Measurements from ENCODE around the gene CFHR4.
"Not testable (repeated sequence)": the region's sequence is repeated elsewhere in the genome, so short reads cannot be mapped to it uniquely, and the experiment has no call there.

CFHR4 gene

DNA sequence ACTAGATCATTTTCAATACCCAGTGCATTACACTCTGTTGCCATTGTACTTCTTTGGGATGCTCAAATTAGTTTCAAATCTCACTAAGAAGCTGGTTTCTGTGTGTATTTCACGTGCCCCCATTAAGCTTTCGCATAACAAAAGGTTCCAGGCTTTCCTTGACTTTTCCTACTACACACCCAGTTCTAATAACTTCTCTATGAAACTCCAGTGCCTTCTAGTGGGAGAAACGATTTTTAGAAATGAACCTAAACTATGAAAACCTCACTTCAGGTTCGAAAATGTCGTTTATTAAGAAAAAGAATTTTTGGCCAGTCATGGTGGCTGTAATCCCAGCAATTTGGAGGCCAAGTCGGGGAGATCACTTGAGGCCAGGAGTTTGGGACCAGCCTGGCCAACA lies 2.8 kb downstream of the CFHR4 start:
- Histone ChIP-seq H3K36me3 (ENCODE audit: control insufficient read depth, insufficient read depth, low read length) (no peaks in the 10 kb centered on the region), H3K4me1 (ENCODE audit: control insufficient read depth, insufficient read depth, low read length) (no peaks in the 10 kb centered on the region), H3K9me3 (ENCODE audit: control insufficient read depth, low read length) (no peaks in the 10 kb centered on the region), H3K27me3 (ENCODE audit: control insufficient read depth, insufficient read depth, low read length) (no peaks in the 10 kb centered on the region), H3K4me3 (ENCODE audit: low read length) (no peak overlapping the region), H3K9ac (ENCODE audit: low read length) (no peak overlapping the region)

DNA sequence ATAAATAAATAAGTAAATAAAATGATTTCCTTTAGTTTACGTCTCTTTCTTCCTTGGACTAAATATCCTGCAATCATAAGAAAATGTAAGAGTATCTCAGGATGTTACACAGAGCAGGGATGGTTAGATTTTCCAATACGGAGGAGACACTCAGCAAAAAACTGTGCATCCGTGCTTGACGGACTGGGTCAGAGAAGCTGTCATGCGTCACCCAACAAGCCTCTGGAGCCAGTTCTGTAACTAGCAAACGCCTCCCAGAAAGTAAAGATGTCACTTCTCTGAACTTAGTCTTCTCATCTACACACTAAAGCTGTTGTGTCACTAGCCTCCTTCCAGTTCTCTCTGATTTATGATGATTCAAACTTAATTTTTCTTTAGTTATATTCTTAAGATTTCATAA lies 3.4 kb downstream of the CFHR4 start:
- Histone ChIP-seq H3K27me3 (ENCODE audit: control insufficient read depth, insufficient read depth, low read length) (peaks cover under 1% of the 10 kb centered on the region), H3K9me3 (ENCODE audit: control insufficient read depth, low read length) (no peaks in the 10 kb centered on the region), H3K9ac (ENCODE audit: low read length) (no peak overlapping the region), H3K36me3 (ENCODE audit: control insufficient read depth, insufficient read depth, low read length) (no peaks in the 10 kb centered on the region), H3K4me3 (ENCODE audit: low read length) (no peak overlapping the region), H3K4me1 (ENCODE audit: control insufficient read depth, insufficient read depth, low read length) (no peaks in the 10 kb centered on the region)

DNA sequence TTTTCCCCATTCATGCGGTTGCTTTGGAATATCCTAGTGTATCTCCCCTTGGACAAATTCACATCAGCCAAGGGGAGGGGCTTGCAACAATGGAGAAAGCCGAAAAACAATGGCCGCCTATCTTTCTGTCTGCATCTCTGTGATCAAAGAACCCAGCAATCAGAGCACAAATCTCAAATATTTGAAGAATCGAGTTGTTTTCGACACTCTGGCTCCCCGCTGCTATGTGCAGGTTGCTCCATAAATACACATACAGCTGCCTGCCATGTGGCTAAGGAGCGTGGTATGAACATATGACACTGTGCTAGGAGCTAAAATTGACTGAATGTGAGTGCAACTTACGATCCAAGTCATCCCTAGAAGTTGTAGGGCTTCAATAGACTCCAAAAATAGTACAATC lies 8.5 kb downstream of the CFHR4 start:
- H3K9ac ChIP-seq (ENCODE audit: low read length): no peak overlapping the region
- H3K27me3 ChIP-seq (ENCODE audit: control insufficient read depth, insufficient read depth, low read length): peaks cover 14% of the 10 kb centered on the region
- H3K36me3 ChIP-seq (ENCODE audit: control insufficient read depth, insufficient read depth, low read length): no peaks in the 10 kb centered on the region
- H3K4me1 ChIP-seq (ENCODE audit: control insufficient read depth, insufficient read depth, low read length): no peaks in the 10 kb centered on the region
- no peaks in the 10 kb centered on the region for H3K9me3 ChIP-seq (ENCODE audit: control insufficient read depth, low read length)
- H3K4me3 ChIP-seq (ENCODE audit: low read length): no peak overlapping the region

DNA sequence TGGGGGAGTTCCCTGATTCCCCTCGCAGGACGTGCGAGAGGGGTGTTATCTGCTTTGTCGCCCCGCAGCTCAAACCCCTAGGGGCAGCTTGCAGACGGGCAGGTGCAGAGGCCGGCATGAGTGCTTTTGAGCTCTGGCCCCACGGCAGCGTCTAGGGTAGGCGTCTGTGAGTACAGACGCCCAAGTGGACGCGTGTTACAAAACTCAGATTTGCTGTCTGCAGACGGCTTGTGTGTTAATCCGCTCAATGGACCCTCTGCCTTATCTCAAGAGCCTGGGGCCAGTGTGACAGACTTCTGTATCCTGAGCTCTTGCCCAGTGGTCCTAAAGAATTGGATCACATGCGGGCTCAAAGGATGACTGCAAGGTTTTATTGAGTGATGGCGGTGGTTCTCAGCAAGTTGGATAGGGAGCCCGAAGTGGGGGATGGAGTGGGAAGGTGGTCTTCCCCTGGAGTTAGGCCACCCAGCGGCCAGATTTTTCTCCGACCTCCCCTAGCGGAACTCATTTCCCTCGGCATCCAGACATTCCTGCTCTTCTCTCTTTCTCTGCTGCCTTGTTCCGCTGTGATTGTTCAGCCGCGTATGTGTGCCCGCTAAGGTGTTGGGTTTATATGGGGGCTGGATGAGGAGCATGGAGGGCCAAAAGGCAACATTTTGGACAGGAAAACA lies 9.4 kb downstream of the CFHR4 start:
- Histone ChIP-seq H3K4me3 (ENCODE audit: low read length) (no peak overlapping the region), H3K4me1 (ENCODE audit: control insufficient read depth, insufficient read depth, low read length) (no peaks in the 10 kb centered on the region), H3K36me3 (ENCODE audit: control insufficient read depth, insufficient read depth, low read length) (no peaks in the 10 kb centered on the region), H3K27me3 (ENCODE audit: control insufficient read depth, insufficient read depth, low read length) (peaks cover 14% of the 10 kb centered on the region), H3K9me3 (ENCODE audit: control insufficient read depth, low read length) (no peaks in the 10 kb centered on the region), H3K9ac (ENCODE audit: low read length) (no peak overlapping the region)

DNA sequence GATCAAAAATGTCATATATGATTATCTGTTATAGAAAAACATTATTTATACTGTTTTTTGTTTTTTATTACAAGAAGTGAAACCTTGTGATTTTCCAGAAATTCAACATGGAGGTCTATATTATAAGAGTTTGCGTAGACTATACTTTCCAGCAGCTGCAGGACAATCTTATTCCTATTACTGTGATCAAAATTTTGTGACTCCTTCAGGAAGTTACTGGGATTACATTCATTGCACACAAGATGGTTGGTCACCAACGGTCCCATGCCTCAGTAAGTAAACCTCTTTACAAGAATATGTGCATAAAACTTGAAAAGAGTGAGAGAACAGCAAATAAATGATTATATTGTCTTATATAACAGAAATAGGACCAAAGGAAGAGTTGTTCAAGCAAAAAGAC lies 14.5 kb downstream of the CFHR4 start:
- H3K27me3 ChIP-seq (ENCODE audit: control insufficient read depth, insufficient read depth, low read length): peaks cover 6% of the 10 kb centered on the region
- H3K4me3 ChIP-seq (ENCODE audit: low read length): no peak overlapping the region
- H3K4me1 ChIP-seq (ENCODE audit: control insufficient read depth, insufficient read depth, low read length): no peaks in the 10 kb centered on the region
- no peaks in the 10 kb centered on the region for H3K36me3 ChIP-seq (ENCODE audit: control insufficient read depth, insufficient read depth, low read length)
- no peaks in the 10 kb centered on the region for H3K9me3 ChIP-seq (ENCODE audit: control insufficient read depth, low read length)
- H3K9ac ChIP-seq (ENCODE audit: low read length): no peak overlapping the region

DNA sequence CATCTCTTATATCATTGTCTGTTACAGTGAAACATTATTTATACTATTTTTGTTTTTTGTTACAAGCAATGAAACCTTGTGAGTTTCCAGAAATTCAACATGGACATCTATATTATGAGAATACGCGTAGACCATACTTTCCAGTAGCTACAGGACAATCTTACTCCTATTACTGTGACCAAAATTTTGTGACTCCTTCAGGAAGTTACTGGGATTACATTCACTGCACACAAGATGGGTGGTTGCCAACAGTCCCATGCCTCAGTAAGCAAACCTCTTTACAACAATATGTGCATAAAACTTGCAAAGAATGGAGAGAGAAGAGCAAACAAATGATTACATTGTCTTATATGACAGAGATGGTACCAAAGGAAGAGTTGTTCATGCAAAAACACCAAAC lies 22.4 kb downstream of the CFHR4 start:
- no peaks in the 10 kb centered on the region for H3K27me3 ChIP-seq (ENCODE audit: control insufficient read depth, insufficient read depth, low read length)
- no peaks in the 10 kb centered on the region for H3K9me3 ChIP-seq (ENCODE audit: control insufficient read depth, low read length)
- no peak overlapping the region for H3K4me3 ChIP-seq (ENCODE audit: low read length)
- H3K36me3 ChIP-seq (ENCODE audit: control insufficient read depth, insufficient read depth, low read length): no peaks in the 10 kb centered on the region
- no peak overlapping the region for H3K9ac ChIP-seq (ENCODE audit: low read length)
- H3K4me1 ChIP-seq (ENCODE audit: control insufficient read depth, insufficient read depth, low read length): no peaks in the 10 kb centered on the region

DNA sequence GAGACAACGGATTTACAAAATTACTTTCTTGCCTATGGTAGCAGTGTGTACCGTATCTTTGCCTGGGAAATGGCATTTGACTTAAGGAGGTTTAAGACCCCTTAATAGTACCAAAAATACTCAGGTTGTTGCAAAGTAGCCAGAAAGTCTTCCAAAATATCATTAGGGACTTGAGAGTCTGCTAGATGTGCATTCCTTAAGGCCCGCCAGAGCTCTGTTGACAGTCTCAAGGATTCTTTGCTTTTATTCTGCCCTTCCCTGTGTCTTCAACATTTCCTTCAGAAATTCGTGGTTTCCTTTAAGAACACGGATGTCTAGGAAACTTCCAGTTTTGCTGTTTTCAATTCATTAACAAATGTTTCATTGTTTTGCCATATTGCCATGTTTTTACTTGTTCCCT lies 24.4 kb downstream of the CFHR4 start:
- H3K27me3 ChIP-seq (ENCODE audit: control insufficient read depth, insufficient read depth, low read length); H3K36me3 ChIP-seq (ENCODE audit: control insufficient read depth, insufficient read depth, low read length); H3K4me1 ChIP-seq (ENCODE audit: control insufficient read depth, insufficient read depth, low read length); H3K4me3 ChIP-seq (ENCODE audit: low read length); H3K9ac ChIP-seq (ENCODE audit: low read length); H3K9me3 ChIP-seq (ENCODE audit: control insufficient read depth, low read length): not testable (repeated sequence)

DNA sequence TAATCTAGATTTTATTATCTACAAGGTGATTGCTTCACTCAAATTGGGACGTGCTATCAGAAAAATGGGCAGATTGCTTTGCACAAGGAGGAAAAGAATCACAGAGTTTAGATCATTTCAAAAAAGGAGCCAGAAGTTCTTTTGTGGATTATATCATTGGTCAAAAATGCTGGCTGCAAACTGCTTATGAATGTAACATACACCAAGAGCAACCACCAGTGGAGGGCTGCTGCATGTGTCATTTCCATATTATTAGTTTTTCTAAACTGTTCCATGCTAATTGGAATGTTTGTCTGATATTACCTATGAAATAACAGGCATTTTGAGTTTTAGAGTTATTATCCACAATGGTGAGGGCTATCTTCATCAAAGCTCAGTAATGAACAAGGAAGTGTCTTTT lies 39.0 kb downstream of the CFHR4 start:
- not testable (repeated sequence) for H3K4me1 ChIP-seq (ENCODE audit: control insufficient read depth, insufficient read depth, low read length); H3K36me3 ChIP-seq (ENCODE audit: control insufficient read depth, insufficient read depth, low read length); H3K9ac ChIP-seq (ENCODE audit: low read length); H3K9me3 ChIP-seq (ENCODE audit: control insufficient read depth, low read length); H3K27me3 ChIP-seq (ENCODE audit: control insufficient read depth, insufficient read depth, low read length); H3K4me3 ChIP-seq (ENCODE audit: low read length)

DNA sequence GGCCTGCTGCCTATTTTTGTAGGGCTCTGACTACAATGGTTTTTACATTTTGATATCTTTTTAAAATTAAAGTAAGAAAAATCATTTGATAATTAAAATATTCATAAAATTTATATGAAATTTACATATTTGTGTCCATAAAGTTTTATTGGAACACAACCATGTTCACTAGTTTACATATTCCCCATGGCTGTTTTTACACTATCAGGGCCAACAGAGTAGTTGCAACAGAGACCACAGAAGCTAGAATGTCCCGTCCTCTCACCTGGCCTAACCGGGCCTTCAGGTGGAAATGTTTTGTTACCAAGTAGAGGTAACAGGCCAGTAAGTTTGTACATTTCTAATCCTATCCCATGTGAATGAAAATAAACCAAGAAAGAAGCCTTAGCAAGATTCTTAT lies 45.0 kb downstream of the CFHR4 start:
- H3K27me3 ChIP-seq (ENCODE audit: control insufficient read depth, insufficient read depth, low read length); H3K4me1 ChIP-seq (ENCODE audit: control insufficient read depth, insufficient read depth, low read length); H3K9me3 ChIP-seq (ENCODE audit: control insufficient read depth, low read length); H3K9ac ChIP-seq (ENCODE audit: low read length); H3K4me3 ChIP-seq (ENCODE audit: low read length); H3K36me3 ChIP-seq (ENCODE audit: control insufficient read depth, insufficient read depth, low read length): not testable (repeated sequence)

DNA sequence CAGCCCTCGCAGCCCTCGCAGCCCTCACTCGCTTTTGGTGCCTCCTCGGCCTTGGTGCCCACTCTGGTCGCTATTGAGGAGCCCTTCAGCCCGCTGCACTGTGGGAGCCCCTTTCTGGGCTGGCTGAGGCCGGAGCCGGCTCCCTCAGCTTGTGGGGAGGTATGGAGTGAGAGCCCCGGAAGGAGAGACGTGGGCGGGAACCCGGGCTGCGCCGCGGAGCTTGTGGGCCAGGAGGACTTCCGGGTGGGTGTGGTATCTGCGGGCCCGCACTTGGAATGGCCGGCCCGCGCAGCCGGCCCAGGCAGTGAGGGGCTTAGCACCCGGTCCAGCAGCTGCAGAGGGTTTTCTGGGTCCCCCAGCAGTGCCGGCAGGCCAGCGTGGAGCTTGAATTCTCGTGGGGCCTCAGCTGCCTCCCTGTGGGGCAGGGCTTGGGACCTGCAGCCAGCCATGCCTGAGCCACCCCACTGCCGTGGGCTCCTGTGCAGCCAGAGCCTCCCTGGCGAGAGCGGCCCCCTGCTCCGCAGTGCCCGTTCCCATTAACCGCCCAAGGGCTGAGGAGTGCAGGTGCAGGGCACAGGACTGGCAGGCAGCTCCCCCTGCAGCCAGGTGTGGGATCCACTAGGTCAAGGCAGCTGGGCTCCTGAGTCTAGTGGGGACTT lies 45.8 kb downstream of the CFHR4 start:
- Histone ChIP-seq H3K9me3 (ENCODE audit: control insufficient read depth, low read length) (no peaks in the 10 kb centered on the region), H3K9ac (ENCODE audit: low read length) (no peak overlapping the region), H3K27me3 (ENCODE audit: control insufficient read depth, insufficient read depth, low read length) (no peaks in the 10 kb centered on the region), H3K4me1 (ENCODE audit: control insufficient read depth, insufficient read depth, low read length) (no peaks in the 10 kb centered on the region), H3K36me3 (ENCODE audit: control insufficient read depth, insufficient read depth, low read length) (no peaks in the 10 kb centered on the region), H3K4me3 (ENCODE audit: low read length) (no peak overlapping the region)

DNA sequence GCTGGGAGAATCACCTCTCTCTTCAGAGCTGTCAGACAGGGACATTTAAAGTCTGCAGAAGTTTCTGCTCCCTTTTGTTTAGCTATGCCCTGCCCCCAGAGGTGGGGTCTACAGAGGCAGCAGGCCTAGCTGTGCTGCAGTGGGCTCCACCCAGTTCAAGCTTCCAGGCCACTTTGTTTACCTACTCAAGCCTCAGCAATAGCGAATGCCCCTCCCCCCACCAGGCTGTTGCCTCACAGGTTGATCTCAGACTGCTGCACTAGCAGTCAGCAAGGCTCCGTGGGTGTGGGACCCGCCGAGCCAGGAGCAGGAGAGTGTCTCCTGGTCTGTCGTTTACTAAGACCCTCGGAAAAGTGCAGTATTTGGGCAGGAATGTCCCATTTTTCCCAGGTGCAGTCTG lies 53.6 kb downstream of the CFHR4 start:
- H3K4me3 ChIP-seq (ENCODE audit: low read length); H3K9ac ChIP-seq (ENCODE audit: low read length); H3K4me1 ChIP-seq (ENCODE audit: control insufficient read depth, insufficient read depth, low read length): not testable (repeated sequence)

DNA sequence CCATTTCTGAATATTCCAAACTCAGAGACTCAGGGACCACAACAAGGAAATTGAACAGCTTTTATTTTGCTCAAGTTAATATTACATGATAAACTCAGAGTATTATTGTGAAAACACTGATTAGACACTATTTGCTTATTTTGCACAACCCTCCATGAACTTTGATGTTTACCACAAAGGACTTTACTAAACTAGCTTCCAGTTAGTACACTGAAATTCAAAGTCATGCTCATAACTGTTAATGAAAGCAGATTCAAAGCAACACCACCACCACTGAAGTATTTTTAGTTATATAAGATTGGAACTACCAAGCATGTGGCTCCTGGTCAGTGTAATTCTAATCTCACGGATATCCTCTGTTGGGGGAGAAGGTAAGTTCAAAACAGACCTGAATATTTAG lies 55.7 kb downstream of the CFHR4 start, which contains the start of gene CFHR2:
Gene CFHR2, plus strand, starts transcription at position 171 of the 400 bp plus-strand sequence. Its CDS starts 143 bp downstream, at position 314.
- H3K4me1 ChIP-seq (ENCODE audit: control insufficient read depth, insufficient read depth, low read length); H3K4me3 ChIP-seq (ENCODE audit: low read length); H3K36me3 ChIP-seq (ENCODE audit: control insufficient read depth, insufficient read depth, low read length); H3K27me3 ChIP-seq (ENCODE audit: control insufficient read depth, insufficient read depth, low read length); H3K9ac ChIP-seq (ENCODE audit: low read length); H3K9me3 ChIP-seq (ENCODE audit: control insufficient read depth, low read length): not testable (repeated sequence)

More for the DNA sequence above, 53.6 kb downstream of the CFHR4 start:
- not testable (repeated sequence) for H3K9me3 ChIP-seq (ENCODE audit: control insufficient read depth, low read length); H3K27me3 ChIP-seq (ENCODE audit: control insufficient read depth, insufficient read depth, low read length); H3K36me3 ChIP-seq (ENCODE audit: control insufficient read depth, insufficient read depth, low read length)
